GM23338 (cell line): ENCODE data around the gene DGKD. TPM values are rescaled to one million over a fixed set of nuclear protein-coding genes. Genes with fewer than 3 reads are reported as not detected.

ENCODE experiments used
- ATAC-seq: fragments of 200-7000 bp; cut with Tn5 transposase; 3 replicates; pipeline ENCODE4 v1.9.1; 2020
- DNase-seq: peaks from one replicate; pipeline ENCODE4 v3.0.0-alpha.2; 2015; ENCODE audit warnings: low spot score
- H2AFZ ChIP-seq: fragments of 200-600 bp; sonication (generic); 2 replicates; pipeline ENCODE4 v1.8.0; 2016; ENCODE audit warnings: antibody characterized with exemption, mild to moderate bottlenecking, moderate library complexity
- H3F3A ChIP-seq: fragments of 200-600 bp; sonication (generic); replicated peaks from 2 replicates; pipeline ENCODE4 v1.8.0; 2017; ENCODE audit warnings: antibody characterized with exemption, mixed run types, low read depth
- H3K27ac ChIP-seq: fragments of 200-600 bp; sonication (generic); 2 replicates; pipeline ENCODE4 v1.6.1; 2016; ENCODE audit warnings: low read depth
- H3K27me3 ChIP-seq: fragments of 200-600 bp; sonication (generic); 2 replicates; pipeline ENCODE4 v1.8.0; 2016; ENCODE audit warnings: mild to moderate bottlenecking, mixed run types, moderate library complexity; ENCODE audit not compliant: insufficient read depth
- H3K36me3 ChIP-seq: fragments of 200-600 bp; sonication (generic); 2 replicates; pipeline ENCODE4 v1.8.0; 2016; ENCODE audit warnings: mild to moderate bottlenecking; ENCODE audit not compliant: insufficient read depth
- H3K4me1 ChIP-seq: fragments of 200-600 bp; sonication (generic); 2 replicates; pipeline ENCODE4 v1.8.0; 2016; ENCODE audit warnings: mild to moderate bottlenecking, moderate library complexity; ENCODE audit not compliant: insufficient read depth
- H3K4me2 ChIP-seq: fragments of 200-600 bp; sonication (generic); 2 replicates; pipeline ENCODE4 v1.7.1; 2017; ENCODE audit warnings: mixed run types
- H3K4me3 ChIP-seq: fragments of 200-600 bp; sonication (generic); 2 replicates; pipeline ENCODE4 v1.6.1; 2016; ENCODE audit warnings: mixed run types
- H3K79me2 ChIP-seq: fragments of 200-600 bp; sonication (generic); replicated peaks from 2 replicates; pipeline ENCODE4 v1.8.0; 2017; ENCODE audit warnings: mild to moderate bottlenecking; ENCODE audit not compliant: insufficient read depth
- H3K9me2 ChIP-seq: fragments of 200-600 bp; sonication (generic); 2 replicates; pipeline ENCODE4 v1.8.0; 2017; ENCODE audit not compliant: insufficient read depth
- H4K20me1 ChIP-seq: fragments of 200-600 bp; sonication (generic); replicated peaks from 2 replicates; pipeline ENCODE4 v1.8.0; 2017; ENCODE audit warnings: mild to moderate bottlenecking; ENCODE audit not compliant: insufficient read depth
- H3K27ac Mint-ChIP-seq: 2 replicates; pipeline ENCODE4 v1.8.0; 2020; ENCODE audit warnings: inconsistent platforms, mild to moderate bottlenecking, moderate library complexity, mixed read lengths
- H3K27me3 Mint-ChIP-seq: 3 replicates; pipeline ENCODE4 v1.8.0; 2022; ENCODE audit warnings: low read depth, mild to moderate bottlenecking, moderate library complexity, mixed read lengths, inconsistent platforms; ENCODE audit not compliant: insufficient read depth, poor library complexity
- H3K36me3 Mint-ChIP-seq: 3 replicates; pipeline ENCODE4 v1.8.0; 2021; ENCODE audit warnings: low read depth, mild to moderate bottlenecking, inconsistent platforms, moderate library complexity, mixed read lengths
- H3K4me1 Mint-ChIP-seq: 3 replicates; pipeline ENCODE4 v1.8.0; 2020; ENCODE audit warnings: mild to moderate bottlenecking, inconsistent platforms, mixed read lengths
- H3K4me3 Mint-ChIP-seq: 3 replicates; pipeline ENCODE4 v1.8.0; 2021; ENCODE audit warnings: moderate library complexity, mild to moderate bottlenecking, inconsistent platforms, mixed read lengths
- H3K9me3 Mint-ChIP-seq: 3 replicates; pipeline ENCODE4 v1.8.0; 2020; ENCODE audit warnings: moderate library complexity, mild to moderate bottlenecking, inconsistent platforms, mixed read lengths
- CREB1 ChIP-seq: fragments of 250-450 bp; sonication (Bioruptor Pico); IDR thresholded peaks from 2 replicates; pipeline ENCODE4 v1.5.0; 2020; ENCODE audit warnings: low read depth, mild to moderate bottlenecking, moderate library complexity
- CTCF ChIP-seq, 2 experiments: fragments of 200-600 bp in 1 of 2; sonication (generic) in 1 of 2; conservative IDR thresholded peaks; 2 replicates each; pipeline versions ENCODE4 v1.5.1 to v1.6.1; 2016 to 2017; ENCODE audit warnings: antibody characterized with exemption in 2 of 2, low read depth in 2 of 2, mild to moderate bottlenecking in 2 of 2, moderate library complexity in 1 of 2
- EZH2 ChIP-seq: fragments of 200-600 bp; sonication (generic); IDR thresholded peaks from one replicate; pipeline ENCODE4 v1.8.0; 2017; ENCODE audit warnings: antibody characterized with exemption, mild to moderate bottlenecking, low read depth; ENCODE audit not compliant: unreplicated experiment
- EZH2phosphoT487 ChIP-seq: fragments of 200-600 bp; sonication (generic); IDR thresholded peaks from one replicate; pipeline ENCODE4 v1.8.1; 2018; ENCODE audit warnings: antibody characterized with exemption; ENCODE audit not compliant: unreplicated experiment
- JUNB ChIP-seq: IDR thresholded peaks from one replicate; pipeline ENCODE4 v1.6.1; 2016; ENCODE audit warnings: antibody characterized with exemption; ENCODE audit not compliant: unreplicated experiment
- ZNF114 ChIP-seq: fragments of 250-450 bp; sonication (Bioruptor Pico); IDR thresholded peaks from 2 replicates; pipeline ENCODE4 v1.5.0; 2020; ENCODE audit warnings: mild to moderate bottlenecking, moderate library complexity
- ZNF331 ChIP-seq: fragments of 250-450 bp; sonication (Bioruptor Pico); IDR thresholded peaks from 2 replicates; pipeline ENCODE4 v1.5.0; 2020; ENCODE audit warnings: low read depth, mild to moderate bottlenecking, moderate library complexity
- ZNF462 ChIP-seq: fragments of 250-450 bp; sonication (Bioruptor Pico); IDR thresholded peaks from 2 replicates; pipeline ENCODE4 v1.5.0; 2020; ENCODE audit warnings: mild to moderate bottlenecking, moderate library complexity
- polyA plus RNA-seq: library from polyadenylated mRNA; unstranded; fragments of >200 nt; fragmentation: Nextera tagmentation; extraction: Ambion mirVana; gene quantifications from 2 replicates; pipeline ENCODE4 v1.2.1, GENCODE V29; 2016
- total RNA-seq: library from RNA; depleted of rRNA; stranded (reverse); fragments of >200 nt; shearing (Covaris generic); gene quantifications from 2 replicates; pipeline ENCODE4 v1.2.3, GENCODE V29; 2014
- TF ChIP-seq, protein P1 (sequence below): IDR thresholded peaks from one replicate; pipeline ENCODE4 v1.6.1; 2018; ENCODE audit warnings: antibody characterized with exemption; ENCODE audit not compliant: unreplicated experiment

The DGKD gene
- total and polyA plus RNA-seq, 2 experiments from 2014 or later = 11.1 to 23.4 TPM

- H3K4me3 Mint-ChIP-seq = no peak overlapping the region
- Histone ChIP-seq H3K27me3 (no peaks in the 10 kb centered on the region), H3K27ac (no peak overlapping the region), H4K20me1 (peaks cover 6% of the 10 kb centered on the region), H3K36me3 (0 out of 2 replicates have a peak, but pooled peaks cover 3% of the 10 kb centered on the region), H3K79me2 (peaks cover 52% of the 10 kb centered on the region), H3F3A (no peaks in the 10 kb centered on the region), H3K4me3 (no peak overlapping the region), H3K9me2 (no peaks in the 10 kb centered on the region), H2AFZ (no peak overlapping the region), H3K4me2 (no peak overlapping the region), H3K4me1 (no peaks in the 10 kb centered on the region)
- DNase-seq (no peak), ATAC-seq (no peak)
- TF ChIP-seq JUNB = no peak
- no peak for TF ChIP-seq ZNF331 (CRISPR knock-in tag)
- no peak for TF ChIP-seq ZNF462 (CRISPR knock-in tag)
- TF ChIP-seq, protein P1, sequence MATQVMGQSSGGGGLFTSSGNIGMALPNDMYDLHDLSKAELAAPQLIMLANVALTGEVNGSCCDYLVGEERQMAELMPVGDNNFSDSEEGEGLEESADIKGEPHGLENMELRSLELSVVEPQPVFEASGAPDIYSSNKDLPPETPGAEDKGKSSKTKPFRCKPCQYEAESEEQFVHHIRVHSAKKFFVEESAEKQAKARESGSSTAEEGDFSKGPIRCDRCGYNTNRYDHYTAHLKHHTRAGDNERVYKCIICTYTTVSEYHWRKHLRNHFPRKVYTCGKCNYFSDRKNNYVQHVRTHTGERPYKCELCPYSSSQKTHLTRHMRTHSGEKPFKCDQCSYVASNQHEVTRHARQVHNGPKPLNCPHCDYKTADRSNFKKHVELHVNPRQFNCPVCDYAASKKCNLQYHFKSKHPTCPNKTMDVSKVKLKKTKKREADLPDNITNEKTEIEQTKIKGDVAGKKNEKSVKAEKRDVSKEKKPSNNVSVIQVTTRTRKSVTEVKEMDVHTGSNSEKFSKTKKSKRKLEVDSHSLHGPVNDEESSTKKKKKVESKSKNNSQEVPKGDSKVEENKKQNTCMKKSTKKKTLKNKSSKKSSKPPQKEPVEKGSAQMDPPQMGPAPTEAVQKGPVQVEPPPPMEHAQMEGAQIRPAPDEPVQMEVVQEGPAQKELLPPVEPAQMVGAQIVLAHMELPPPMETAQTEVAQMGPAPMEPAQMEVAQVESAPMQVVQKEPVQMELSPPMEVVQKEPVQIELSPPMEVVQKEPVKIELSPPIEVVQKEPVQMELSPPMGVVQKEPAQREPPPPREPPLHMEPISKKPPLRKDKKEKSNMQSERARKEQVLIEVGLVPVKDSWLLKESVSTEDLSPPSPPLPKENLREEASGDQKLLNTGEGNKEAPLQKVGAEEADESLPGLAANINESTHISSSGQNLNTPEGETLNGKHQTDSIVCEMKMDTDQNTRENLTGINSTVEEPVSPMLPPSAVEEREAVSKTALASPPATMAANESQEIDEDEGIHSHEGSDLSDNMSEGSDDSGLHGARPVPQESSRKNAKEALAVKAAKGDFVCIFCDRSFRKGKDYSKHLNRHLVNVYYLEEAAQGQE = no peak
- TF ChIP-seq EZH2phosphoT487 = no peak
- TF ChIP-seq EZH2 = no peak
- no peak for TF ChIP-seq CTCF (conservative IDR thresholded peaks at IDR 0.05; ENCODE audit: low read depth in 2 of 2)
- no peak for TF ChIP-seq ZNF114 (CRISPR knock-in tag)
- no peak for TF ChIP-seq CREB1 (CRISPR knock-in tag)
- peaks cover 2% of the 10 kb centered on the region for H3K27me3 Mint-ChIP-seq
- no peak overlapping the region for H3K27ac Mint-ChIP-seq
- H3K36me3 Mint-ChIP-seq = no peaks in the 10 kb centered on the region
- H3K9me3 Mint-ChIP-seq = no peaks in the 10 kb centered on the region
- H3K4me1 Mint-ChIP-seq = peaks cover 13% of the 10 kb centered on the region
Measured at GRCh38 chr2:233365861-233366520, 11.7 kb downstream of the DGKD start.
